GM18861 (cell line): ENCODE measurements around the gene CEACAM19.
"Not testable (repeated sequence)": the region's sequence is repeated elsewhere in the genome, so short reads cannot be mapped to it uniquely, and the experiment has no call there.

Experiments
- ATAC-seq: cut with Tn5 transposase; IDR thresholded peaks from one replicate; pipeline ENCODE4 v1.9.1; 2021; ENCODE audit not compliant: unreplicated experiment

The CEACAM19 gene, protein sequence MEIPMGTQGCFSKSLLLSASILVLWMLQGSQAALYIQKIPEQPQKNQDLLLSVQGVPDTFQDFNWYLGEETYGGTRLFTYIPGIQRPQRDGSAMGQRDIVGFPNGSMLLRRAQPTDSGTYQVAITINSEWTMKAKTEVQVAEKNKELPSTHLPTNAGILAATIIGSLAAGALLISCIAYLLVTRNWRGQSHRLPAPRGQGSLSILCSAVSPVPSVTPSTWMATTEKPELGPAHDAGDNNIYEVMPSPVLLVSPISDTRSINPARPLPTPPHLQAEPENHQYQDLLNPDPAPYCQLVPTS

GRCh38 chr19:44671400-44671799 lies at the start of gene CEACAM19:
TSS of gene CEACAM19 (plus strand) at chr19:44671482. CDS start at chr19:44671932, 450 bp downstream.
- ATAC-seq: no peak

DNA sequence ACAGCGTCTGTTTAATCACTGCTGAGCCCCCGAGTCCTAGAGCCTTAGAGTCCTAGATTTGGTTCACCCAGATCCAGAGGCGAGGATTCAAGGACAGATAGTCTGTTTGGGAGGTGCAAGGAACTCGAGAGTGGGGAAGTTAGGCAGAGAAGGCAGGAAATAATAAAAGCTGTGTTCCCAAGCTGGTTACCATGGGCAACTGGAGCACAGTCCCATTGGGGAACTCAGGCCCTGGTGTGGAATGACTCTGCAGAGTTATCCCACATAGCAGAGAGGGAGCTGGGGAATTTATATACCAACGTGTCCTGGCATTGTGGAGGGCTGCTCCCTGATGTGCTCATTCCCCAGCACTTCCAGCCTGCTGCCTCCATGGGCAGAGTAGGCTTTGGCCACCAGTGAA lies 48.2 kb upstream of the CEACAM19 start:
- no peak for ATAC-seq

GRCh38 chr19:44623626-44624025 lies 47.7 kb upstream of the CEACAM19 start:
- ATAC-seq: no peak

DNA sequence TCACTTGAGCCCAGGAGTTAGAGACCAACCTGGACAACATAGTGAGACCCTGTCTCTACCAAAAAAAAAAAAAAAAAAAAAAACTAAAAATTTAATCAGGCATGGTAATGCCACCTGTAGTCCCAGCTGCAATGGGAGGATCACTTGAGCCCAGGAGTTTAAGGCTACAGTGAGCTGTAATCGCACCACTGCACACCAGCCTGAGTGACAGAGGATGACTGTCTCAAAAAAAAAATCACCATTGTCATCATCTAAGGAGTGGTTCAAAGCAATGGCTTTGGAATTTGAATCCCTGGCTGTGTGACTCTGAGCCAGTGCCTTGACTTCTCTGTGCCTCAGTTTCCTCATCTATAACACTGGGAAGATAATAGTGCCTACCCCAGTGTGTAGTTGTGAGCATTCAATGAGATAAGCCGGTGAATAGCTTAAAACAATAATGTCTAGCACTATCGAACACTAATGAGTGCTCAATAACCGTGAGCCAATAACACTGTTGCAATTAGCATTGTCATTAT lies 46.4 kb upstream of the CEACAM19 start:
- ATAC-seq: no peak

DNA sequence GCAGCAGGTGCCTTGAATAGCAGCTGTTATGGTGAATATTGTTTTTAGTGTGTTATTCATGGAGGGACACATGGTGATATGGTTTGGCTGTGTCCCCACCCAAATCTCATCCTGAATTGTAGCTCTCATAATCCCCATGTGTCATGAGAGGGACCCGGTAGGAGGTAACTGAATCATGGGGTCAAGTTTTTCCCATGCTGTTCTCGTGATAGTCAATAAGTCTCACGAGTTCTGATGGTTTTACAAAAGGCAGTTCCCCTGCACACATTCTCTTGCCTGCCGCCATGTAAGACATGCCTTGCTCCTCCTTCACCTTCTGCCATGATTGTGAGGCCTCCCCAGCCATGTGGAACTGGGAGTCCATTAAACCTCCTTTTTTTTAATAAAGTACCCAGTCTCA lies 45.6 kb upstream of the CEACAM19 start:
- ATAC-seq: not testable (repeated sequence)

- ATAC-seq: no peak
These were observed 45.1 kb upstream of the CEACAM19 start for GRCh38 chr19:44626048-44626624.

DNA sequence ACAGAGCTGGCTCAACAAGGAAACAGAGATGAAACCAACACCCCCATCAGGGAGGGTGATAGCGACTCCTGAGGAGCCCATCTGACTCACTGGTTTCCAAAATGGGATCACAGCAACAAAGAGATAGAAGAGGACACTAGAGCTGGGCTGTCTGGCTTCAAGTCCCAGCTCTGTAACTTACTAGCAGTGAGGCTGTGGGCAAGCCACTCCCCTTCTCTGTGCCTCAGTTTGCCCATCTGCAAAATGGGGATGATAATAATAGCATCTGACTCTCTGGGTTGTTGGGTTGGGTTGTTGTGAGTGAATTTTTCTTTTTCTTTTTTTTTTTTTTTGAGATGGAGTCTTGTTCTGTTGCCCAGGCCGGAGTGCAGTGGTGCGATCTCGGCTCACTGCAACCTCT lies 43.7 kb upstream of the CEACAM19 start:
- no peak for ATAC-seq

DNA sequence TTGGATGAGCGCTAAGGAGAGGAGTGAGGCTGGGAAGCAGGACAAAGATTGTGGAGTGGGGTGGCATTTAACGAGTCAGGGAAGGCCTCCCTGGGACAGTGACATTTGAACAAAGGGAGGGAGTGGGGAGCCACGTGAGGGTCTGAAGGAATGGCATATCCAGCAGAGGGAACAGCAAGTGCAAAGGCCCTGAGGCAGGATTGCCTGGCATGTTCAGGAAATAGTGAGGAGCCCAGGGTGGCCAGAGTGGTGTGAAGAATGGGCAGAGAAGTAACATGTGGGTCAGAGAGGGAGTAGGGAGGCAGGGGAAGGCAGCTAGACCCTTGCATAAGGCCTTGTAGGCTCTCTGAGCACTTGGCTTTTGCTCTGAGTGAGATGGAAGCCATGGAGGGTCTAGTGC lies 42.5 kb upstream of the CEACAM19 start:
- ATAC-seq: no peak

- not testable (repeated sequence) for ATAC-seq
These were observed 39.7 kb upstream of the CEACAM19 start for GRCh38 chr19:44631611-44632010.

DNA sequence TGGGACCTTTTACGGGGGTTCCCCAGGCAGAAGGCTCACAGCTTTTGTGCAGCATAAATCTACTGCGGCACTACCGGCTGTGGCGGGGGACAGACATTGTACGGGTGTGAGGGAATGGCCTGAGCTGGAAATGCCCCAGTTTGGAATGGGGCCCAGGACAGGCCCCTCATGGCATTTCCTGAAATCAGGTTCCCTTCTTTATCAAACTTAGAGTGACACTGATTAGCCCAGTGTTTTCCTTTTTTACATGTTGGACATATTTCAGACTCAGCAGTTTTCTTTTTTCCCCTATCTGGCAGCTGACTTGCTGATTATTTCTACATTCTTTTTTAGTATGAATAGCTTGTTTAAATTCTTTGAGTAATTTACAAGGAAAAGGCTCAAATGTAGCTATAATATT lies 37.2 kb upstream of the CEACAM19 start:
- not testable (repeated sequence) for ATAC-seq

DNA sequence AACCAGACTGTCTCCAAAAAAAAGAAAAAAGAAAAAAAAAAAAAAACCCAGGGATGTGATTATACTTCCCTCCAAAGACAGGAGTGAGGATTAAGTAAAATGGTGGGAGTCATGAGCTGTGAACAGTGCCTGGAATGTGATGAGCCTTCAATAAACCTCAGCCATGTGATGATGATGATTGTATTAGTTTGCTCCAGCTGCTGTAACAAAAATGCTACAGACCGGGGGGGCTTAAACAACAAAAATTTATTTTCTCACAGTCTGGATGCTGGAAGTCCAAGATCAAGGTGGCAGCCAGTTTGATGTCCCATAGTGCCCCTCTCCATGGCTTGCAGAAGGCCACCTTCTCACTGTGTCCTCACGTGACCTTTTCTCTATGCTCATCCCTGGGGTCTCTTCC lies 36.5 kb upstream of the CEACAM19 start:
- no peak for ATAC-seq

- no peak for ATAC-seq
These were observed 35.5 kb upstream of the CEACAM19 start for GRCh38 chr19:44635581-44636438.

GRCh38 chr19:44636439-44637389 lies 34.6 kb upstream of the CEACAM19 start:
- no peak for ATAC-seq

- ATAC-seq: no peak
These were observed 33.9 kb upstream of the CEACAM19 start for GRCh38 chr19:44637390-44637764.

- no peak for ATAC-seq
These were observed 30.8 kb upstream of the CEACAM19 start for GRCh38 chr19:44640518-44640917.

DNA sequence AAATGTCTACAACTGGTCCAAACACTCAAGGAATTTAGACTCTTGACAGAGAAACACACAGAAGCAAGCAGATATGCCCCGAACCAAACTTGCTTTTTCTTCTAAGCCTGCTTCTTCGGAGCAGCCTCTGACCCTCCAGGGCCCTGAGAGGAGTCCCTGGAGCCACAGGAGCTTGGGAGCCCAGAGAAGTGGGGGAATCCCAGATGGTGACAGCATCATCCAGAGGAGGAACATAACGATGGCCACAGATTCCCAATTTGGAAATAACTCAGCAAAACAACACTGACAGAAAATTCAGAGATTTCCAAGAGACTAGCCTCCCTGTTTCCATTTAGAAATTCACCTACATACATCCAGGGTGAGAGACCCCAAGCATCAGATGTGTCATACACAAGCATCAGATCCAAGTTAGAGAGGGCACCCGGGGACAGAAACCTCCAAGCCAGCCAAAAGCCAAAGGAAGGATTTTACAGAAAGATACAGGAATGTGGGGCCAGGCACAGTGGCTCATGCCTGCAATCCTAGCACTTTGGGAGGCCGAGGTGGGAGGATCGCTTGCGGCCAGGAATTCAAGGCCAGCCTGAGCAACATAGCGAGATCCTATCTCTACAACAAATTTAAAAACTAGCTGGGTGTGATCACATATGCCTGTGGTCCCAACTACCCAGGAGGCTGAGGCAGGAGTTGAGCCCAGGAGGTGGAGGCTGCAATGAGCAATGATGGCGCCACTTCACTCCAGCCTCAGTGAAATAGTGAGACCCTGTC lies 29.6 kb upstream of the CEACAM19 start:
- no peak for ATAC-seq

DNA sequence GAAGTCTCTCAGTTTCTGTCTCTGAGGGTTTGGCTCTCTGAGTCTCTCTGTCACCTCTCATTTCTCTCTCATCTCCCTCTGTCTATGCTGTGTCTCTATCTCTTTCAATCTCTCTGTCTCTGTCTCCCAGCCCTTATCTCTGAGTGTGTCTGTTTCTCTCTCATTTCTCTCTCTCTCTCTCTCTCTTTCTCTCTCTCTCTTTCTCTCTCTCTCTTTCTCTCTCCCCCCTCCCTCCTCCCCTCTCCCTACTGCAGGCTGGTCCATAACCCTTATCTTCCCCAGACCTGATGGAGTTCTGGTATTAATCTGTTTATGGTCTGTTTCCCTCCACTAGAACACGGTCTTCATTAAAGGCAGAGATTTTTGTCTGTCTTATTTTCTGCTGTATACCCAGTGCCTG lies 28.9 kb upstream of the CEACAM19 start:
- ATAC-seq: no peak

DNA sequence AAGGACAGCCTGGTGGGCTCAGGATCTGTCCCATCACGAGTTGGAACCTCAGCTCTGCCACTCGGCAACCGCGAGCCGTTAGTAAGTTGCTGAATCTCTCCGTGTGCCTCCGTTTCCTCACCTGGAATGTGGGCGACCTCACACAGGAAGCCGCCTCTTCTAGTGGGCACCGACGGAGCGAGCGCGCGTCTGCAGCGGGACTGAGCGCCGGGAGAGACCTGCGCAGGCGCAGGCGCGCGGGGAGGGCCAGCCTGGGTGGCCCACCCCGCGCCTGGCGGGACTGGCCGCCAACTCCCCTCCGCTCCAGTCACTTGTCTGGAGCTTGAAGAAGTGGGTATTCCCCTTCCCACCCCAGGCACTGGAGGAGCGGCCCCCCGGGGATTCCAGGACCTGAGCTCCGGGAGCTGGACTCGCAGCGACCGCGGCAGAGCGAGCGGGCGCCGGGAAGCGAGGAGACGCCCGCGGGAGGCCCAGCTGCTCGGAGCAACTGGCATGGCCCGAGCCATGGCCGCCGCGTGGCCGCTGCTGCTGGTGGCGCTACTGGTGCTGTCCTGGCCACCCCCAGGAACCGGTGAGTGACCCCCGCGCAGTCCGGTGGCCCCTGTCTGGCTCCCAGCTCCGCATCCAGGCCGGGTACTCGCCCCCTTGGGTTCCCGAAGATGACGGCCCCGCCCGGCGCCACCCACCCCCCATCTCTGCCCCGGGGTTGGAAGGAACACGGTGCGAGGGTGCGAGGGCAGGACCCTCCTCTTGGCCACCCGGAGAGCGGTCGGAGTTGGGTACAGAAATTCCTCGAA lies 27.5 kb upstream of the CEACAM19 start, which contains the start of gene PVR:
TSS of gene PVR (plus strand) at position 306 of the 797 bp plus-strand sequence. CDS start at position 493, 187 bp downstream.
- ATAC-seq: no peak
